Esophagus muscularis mucosa (tissue), 4 donors: ENCODE measurements around the gene MSX1. TPM values are rescaled to one million over a fixed set of nuclear protein-coding genes. Genes with fewer than 3 reads are reported as not detected.

Experiments used
- DNase-seq: peaks from one replicate; pipeline ENCODE4 v3.0.0-alpha.2; 2017; ENCODE audit errors: extremely low spot score
- H3K27ac ChIP-seq, 4 donors: fragments of 200-600 bp; sonication (generic); replicated peaks in 1 of 4; 1 replicate in 3 of 4; 2 replicates in 1 of 4; pipeline ENCODE4 v1.5.1; 2016 to 2019; ENCODE audit warnings: mild to moderate bottlenecking in 1 of 4
- H3K27me3 ChIP-seq, 4 donors: fragments of 200-600 bp; sonication (generic); one replicate each; pipeline versions ENCODE4 v1.5.1 to v1.6.0; 2016 to 2019
- H3K36me3 ChIP-seq, 4 donors: fragments of 200-600 bp; sonication (generic); one replicate each; pipeline ENCODE4 v1.5.1; 2016 to 2019
- H3K4me1 ChIP-seq, 4 donors: fragments of 200-600 bp; sonication (generic); one replicate each; pipeline ENCODE4 v1.5.1; 2016 to 2019
- H3K4me3 ChIP-seq, 4 donors: fragments of 200-600 bp; sonication (generic); 1 replicate in 2 of 4; 2 replicates in 2 of 4; pipeline ENCODE4 v1.5.1; 2016 to 2019; ENCODE audit warnings: mild to moderate bottlenecking in 4 of 4, moderate library complexity in 1 of 4
- H3K9me3 ChIP-seq, 4 donors: fragments of 200-600 bp; sonication (generic); 1 replicate in 3 of 4; 2 replicates in 1 of 4; pipeline ENCODE4 v1.5.1; 2016 to 2019
- EP300 ChIP-seq: sonication (generic); formaldehyde crosslinking; IDR thresholded peaks from one replicate; pipeline ENCODE4 v1.6.1; 2017; ENCODE audit warnings: antibody characterized with exemption
- POLR2A ChIP-seq: fragments of 450-650 bp; IDR thresholded peaks from one replicate; pipeline ENCODE4 v1.6.1; 2017; ENCODE audit warnings: antibody characterized with exemption, moderate library complexity, mild to moderate bottlenecking, low read depth
- POLR2AphosphoS5 ChIP-seq, 2 donors: sonication (generic); formaldehyde crosslinking; IDR thresholded peaks; one replicate each; pipeline ENCODE4 v1.6.1; 2017; ENCODE audit warnings: antibody characterized with exemption in 2 of 2
- WGBS: methylation state at CpG from one replicate; pipeline ENCODE4 v1.1.5; 2018; 5-methylcytosine and 5-hydroxymethylcytosine counted together
- intact Hi-C: fragments of 100-400 bp; cut with DNase I; formaldehyde crosslinking; loops from one replicate; pipeline ENCODE4 v1.15.1; 2023
- total RNA-seq, 4 donors: library from RNA; depleted of rRNA; stranded (reverse); fragments of >200 nt; gene quantifications; one replicate each; pipeline versions ENCODE4 v1.1.0 to v1.2.1, GENCODE V29; 2016
- TF ChIP-seq, protein P1 (sequence below), 3 experiments: fragments of 200-600 bp in 2 of 3; fragments of 450-650 bp in 1 of 3; sonication (generic) in 2 of 3; IDR thresholded peaks; one replicate each; pipeline ENCODE4 v1.5.1; 2017 to 2019; ENCODE audit warnings: antibody characterized with exemption in 3 of 3, mild to moderate bottlenecking in 2 of 3, moderate library complexity in 1 of 3

The MSX1 gene
- total RNA-seq, 4 donors from 2014 or later = 2.9 to 6.3 (median 4.3) TPM

DNA sequence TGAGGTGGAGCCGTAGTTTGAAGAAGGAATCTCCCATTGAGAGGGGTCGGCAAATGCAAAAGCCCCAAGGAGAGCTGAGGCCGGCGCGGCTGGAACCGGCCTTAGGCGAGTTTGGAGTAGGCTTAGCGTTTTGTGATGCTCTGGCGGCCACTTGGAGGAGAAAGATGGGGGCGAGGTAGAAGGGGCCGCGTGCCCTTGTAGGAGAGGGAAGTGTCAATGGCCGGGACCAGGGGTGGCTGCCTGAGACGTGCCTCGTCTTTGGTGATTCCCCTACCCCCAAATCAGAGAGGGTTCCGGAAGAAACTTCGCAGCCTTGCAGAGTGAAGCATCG, 11.7 kb downstream of the MSX1 start:
- peaks cover 9 to 60% (median 50%) of the 10 kb centered on the region in 4 donors for H3K4me1 ChIP-seq
- 2% methylated on average over 18 of the region's 18 CpGs for WGBS
- H3K4me3 ChIP-seq = no peak overlapping the region
- no peaks in the 10 kb centered on the region for H3K9me3 ChIP-seq
- intact Hi-C loops = no loop called here
- no peak overlapping the region for H3K27ac ChIP-seq
- H3K27me3 ChIP-seq = peaks cover 0 to 99% (median 79%) of the 10 kb centered on the region in 4 donors
- DNase-seq = no peak
- H3K36me3 ChIP-seq = no peaks in the 10 kb centered on the region
- TF ChIP-seq, protein P1, sequence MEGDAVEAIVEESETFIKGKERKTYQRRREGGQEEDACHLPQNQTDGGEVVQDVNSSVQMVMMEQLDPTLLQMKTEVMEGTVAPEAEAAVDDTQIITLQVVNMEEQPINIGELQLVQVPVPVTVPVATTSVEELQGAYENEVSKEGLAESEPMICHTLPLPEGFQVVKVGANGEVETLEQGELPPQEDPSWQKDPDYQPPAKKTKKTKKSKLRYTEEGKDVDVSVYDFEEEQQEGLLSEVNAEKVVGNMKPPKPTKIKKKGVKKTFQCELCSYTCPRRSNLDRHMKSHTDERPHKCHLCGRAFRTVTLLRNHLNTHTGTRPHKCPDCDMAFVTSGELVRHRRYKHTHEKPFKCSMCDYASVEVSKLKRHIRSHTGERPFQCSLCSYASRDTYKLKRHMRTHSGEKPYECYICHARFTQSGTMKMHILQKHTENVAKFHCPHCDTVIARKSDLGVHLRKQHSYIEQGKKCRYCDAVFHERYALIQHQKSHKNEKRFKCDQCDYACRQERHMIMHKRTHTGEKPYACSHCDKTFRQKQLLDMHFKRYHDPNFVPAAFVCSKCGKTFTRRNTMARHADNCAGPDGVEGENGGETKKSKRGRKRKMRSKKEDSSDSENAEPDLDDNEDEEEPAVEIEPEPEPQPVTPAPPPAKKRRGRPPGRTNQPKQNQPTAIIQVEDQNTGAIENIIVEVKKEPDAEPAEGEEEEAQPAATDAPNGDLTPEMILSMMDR (IDR thresholded peaks at IDR 0.05) = no peak
- TF ChIP-seq EP300 = no peak
- TF ChIP-seq POLR2A = no peak
- TF ChIP-seq POLR2AphosphoS5 (IDR thresholded peaks at IDR 0.05) = no peak

DNA sequence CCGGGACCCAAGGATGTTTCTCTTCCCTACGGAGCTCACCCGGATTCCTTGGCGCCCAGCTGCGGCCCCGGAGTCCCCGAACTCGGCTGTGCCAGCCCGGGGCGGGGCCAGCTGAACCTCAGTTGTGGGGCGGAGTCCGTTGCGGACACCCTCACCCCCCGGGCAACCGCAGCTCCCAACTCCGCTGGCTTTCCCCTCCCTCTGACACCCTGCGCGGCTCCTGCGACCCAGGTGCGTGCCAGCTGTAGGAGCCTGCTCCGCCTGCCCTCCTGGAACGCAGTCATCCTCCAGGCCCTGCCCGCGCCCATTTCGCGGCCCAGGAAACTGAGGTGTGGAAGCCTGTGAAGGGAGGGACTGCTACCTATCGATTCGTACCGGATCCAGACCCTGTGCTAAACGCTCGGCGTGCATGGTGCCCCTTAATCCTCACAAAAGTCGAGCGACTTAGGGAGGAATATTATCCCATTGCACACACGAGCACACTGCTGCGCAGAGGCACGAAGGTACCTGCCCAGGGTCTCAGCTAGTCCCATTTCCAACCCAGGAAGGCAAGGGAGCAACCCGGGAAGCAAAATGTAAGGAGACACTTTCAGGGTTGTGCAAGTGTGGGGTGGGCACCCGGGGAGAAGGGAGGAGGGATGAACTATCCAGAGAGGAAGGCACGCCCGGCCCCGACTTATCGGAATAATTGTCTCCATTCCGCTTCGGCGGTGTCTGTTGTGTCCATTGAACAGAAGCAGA, 12.3 kb downstream of the MSX1 start:
- no peak overlapping the region for H3K27ac ChIP-seq
- TF ChIP-seq POLR2AphosphoS5 (IDR thresholded peaks at IDR 0.05) = no peak
- no peak for TF ChIP-seq EP300
- TF ChIP-seq, protein P1 (IDR thresholded peaks at IDR 0.05) = no peak
- TF ChIP-seq POLR2A = no peak
- no peak overlapping the region for H3K4me3 ChIP-seq
- H3K9me3 ChIP-seq = no peaks in the 10 kb centered on the region
- WGBS = 11% methylated on average over 24 of the region's 46 CpGs
- peaks cover 6 to 54% (median 44%) of the 10 kb centered on the region in 4 donors for H3K4me1 ChIP-seq
- peaks cover 0 to 99% (median 74%) of the 10 kb centered on the region in 4 donors for H3K27me3 ChIP-seq
- H3K36me3 ChIP-seq = no peaks in the 10 kb centered on the region
- no peak for DNase-seq
- intact Hi-C loops = no loop called here

DNA sequence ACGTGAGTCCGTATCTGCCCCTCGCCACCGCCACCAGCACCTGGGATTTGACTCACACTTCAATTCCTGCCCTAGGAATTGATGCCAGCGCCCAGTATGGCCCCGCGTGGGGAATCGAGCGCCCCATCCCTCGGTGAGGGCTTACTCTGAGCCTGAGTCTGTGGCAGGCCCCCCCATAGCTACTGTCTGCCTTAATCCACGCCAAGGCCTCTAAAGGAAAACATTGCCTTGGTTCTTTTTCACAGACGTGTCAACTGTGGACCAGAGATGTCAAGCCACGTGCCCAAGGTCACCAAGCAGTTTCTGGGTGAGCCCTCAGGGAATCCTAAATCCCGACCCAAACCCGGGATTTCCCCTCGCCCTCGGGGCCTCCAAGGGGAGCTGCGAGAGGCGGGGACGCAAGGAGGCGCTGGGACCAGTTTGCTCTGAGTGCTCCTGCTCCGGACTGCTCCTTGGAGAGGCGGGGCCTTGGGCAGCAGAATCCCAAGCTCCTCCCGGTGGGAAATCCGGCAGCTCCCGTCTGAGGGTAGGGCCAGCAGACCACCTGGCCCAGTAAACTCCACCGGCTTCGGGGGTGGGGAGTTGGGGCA, 12.9 kb downstream of the MSX1 start:
- 6% methylated on average over 20 of the region's 28 CpGs for WGBS
- H3K36me3 ChIP-seq = no peaks in the 10 kb centered on the region
- H3K4me3 ChIP-seq = no peak overlapping the region
- no peaks in the 10 kb centered on the region for H3K9me3 ChIP-seq
- H3K4me1 ChIP-seq = peaks cover 6 to 48% (median 38%) of the 10 kb centered on the region in 4 donors
- TF ChIP-seq POLR2A (no peak), EP300 (no peak), POLR2AphosphoS5 (IDR thresholded peaks at IDR 0.05) (no peak)
- TF ChIP-seq, protein P1 (IDR thresholded peaks at IDR 0.05) = no peak
- no peak for DNase-seq
- intact Hi-C loops = no loop called here
- peaks cover 0 to 99% (median 67%) of the 10 kb centered on the region in 4 donors for H3K27me3 ChIP-seq
- no peak overlapping the region for H3K27ac ChIP-seq

DNA sequence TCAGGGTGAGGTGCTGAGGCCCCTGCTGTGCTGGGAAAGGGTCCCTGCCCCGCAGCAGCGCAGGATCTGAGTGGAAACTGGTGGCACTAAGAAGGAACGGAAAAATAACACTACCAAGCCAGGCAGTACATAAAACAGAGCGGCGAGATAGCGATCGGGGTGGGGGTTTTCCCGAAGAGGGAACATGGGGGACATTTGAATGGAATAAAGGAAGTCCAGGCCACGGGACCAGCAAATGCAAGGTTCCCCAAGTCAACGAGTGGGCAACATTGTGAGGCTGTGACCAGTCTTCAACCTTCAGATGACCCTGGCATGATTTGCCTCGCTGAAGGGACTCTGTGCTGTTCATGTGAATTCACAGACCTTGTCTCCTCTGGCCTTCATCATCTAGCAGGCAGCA, 13.7 kb downstream of the MSX1 start:
- no peak overlapping the region for H3K27ac ChIP-seq
- no peaks in the 10 kb centered on the region for H3K9me3 ChIP-seq
- TF ChIP-seq, protein P1 (IDR thresholded peaks at IDR 0.05) = no peak
- TF ChIP-seq POLR2A = no peak
- no peak for TF ChIP-seq POLR2AphosphoS5 (IDR thresholded peaks at IDR 0.05)
- TF ChIP-seq EP300 = no peak
- peaks cover 0 to 99% (median 60%) of the 10 kb centered on the region in 4 donors for H3K27me3 ChIP-seq
- no peaks in the 10 kb centered on the region for H3K36me3 ChIP-seq
- WGBS = 33% methylated on average over 11 of the region's 11 CpGs
- no peak overlapping the region for H3K4me3 ChIP-seq
- no peak for DNase-seq
- peaks cover 4 to 42% (median 34%) of the 10 kb centered on the region in 4 donors for H3K4me1 ChIP-seq
- intact Hi-C loops = no loop called here
